OCI-LY7 (cell line): Measurements from ENCODE around the gene MACIR.

Experiments
- EZH2phosphoT487 ChIP-seq: fragments of 200-600 bp; sonication (generic); IDR thresholded peaks from 2 replicates; pipeline ENCODE4 v1.6.1; 2018; ENCODE audit warnings: low read depth, borderline replicate concordance, mild to moderate bottlenecking, mixed run types, antibody characterized with exemption, low read length, moderate library complexity, mixed read lengths
- TF ChIP-seq, protein P1 (sequence below): fragments of 200-600 bp; sonication (generic); conservative IDR thresholded peaks from 2 replicates; pipeline ENCODE4 v1.5.1; 2014; ENCODE audit warnings: mild to moderate bottlenecking, antibody characterized with exemption, low read length, moderate library complexity, mixed read lengths

DNA sequence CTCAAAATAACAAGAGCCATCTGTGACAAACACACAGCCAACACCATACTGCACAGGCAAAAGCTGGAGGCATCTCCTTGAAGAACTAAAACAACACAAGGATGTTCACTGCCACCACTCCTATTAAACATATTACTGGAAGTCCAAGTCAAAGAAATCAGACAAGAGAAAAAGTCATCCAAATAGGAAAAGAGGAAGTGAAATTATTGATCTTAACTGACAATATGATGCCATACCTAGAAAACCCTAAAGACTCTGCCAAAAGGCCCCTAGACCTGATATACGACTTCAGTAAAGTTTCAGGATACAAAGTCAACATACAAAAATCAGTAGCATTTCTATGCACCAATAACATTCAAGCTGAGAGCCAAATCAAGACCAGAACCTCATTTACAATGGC lies 30.0 kb upstream of the MACIR start:
- TF ChIP-seq, protein P1, sequence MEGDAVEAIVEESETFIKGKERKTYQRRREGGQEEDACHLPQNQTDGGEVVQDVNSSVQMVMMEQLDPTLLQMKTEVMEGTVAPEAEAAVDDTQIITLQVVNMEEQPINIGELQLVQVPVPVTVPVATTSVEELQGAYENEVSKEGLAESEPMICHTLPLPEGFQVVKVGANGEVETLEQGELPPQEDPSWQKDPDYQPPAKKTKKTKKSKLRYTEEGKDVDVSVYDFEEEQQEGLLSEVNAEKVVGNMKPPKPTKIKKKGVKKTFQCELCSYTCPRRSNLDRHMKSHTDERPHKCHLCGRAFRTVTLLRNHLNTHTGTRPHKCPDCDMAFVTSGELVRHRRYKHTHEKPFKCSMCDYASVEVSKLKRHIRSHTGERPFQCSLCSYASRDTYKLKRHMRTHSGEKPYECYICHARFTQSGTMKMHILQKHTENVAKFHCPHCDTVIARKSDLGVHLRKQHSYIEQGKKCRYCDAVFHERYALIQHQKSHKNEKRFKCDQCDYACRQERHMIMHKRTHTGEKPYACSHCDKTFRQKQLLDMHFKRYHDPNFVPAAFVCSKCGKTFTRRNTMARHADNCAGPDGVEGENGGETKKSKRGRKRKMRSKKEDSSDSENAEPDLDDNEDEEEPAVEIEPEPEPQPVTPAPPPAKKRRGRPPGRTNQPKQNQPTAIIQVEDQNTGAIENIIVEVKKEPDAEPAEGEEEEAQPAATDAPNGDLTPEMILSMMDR = no peak
- no peak for TF ChIP-seq EZH2phosphoT487
